Measurements from ENCODE around the gene FBXL15.

DNA sequence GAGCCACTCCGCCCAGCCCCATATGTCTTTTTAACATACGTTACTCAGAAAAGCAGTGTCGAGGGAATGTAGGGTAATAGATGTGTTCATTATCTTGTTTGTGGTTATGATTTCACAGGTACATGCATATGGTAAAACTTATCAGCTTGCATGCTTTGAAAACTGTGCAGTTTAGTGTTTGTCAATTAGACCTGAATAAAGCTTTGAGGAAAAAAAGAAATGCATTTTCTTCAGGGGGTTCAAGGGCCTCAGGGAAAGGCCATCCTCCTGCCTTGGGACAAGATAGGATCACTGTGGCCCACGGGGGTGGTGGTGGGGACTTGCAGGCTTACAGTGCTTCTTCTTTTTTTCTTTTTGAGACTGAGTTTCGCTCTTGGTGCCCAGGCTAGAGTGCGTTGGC lies 46.7 kb downstream of the FBXL15 start:
- TF ChIP-seq, protein P1, sequence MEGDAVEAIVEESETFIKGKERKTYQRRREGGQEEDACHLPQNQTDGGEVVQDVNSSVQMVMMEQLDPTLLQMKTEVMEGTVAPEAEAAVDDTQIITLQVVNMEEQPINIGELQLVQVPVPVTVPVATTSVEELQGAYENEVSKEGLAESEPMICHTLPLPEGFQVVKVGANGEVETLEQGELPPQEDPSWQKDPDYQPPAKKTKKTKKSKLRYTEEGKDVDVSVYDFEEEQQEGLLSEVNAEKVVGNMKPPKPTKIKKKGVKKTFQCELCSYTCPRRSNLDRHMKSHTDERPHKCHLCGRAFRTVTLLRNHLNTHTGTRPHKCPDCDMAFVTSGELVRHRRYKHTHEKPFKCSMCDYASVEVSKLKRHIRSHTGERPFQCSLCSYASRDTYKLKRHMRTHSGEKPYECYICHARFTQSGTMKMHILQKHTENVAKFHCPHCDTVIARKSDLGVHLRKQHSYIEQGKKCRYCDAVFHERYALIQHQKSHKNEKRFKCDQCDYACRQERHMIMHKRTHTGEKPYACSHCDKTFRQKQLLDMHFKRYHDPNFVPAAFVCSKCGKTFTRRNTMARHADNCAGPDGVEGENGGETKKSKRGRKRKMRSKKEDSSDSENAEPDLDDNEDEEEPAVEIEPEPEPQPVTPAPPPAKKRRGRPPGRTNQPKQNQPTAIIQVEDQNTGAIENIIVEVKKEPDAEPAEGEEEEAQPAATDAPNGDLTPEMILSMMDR (IDR thresholded peaks at IDR 0.05; ENCODE audit: low read depth, low read length), result no peak
- TF ChIP-seq POLR2A (IDR thresholded peaks at IDR 0.05; ENCODE audit: extremely low read depth, insufficient read length), result no peak

All from NB4 (cell line).